ENCODE measurements around the gene ADIG.

Gene ADIG

GRCh38 chr20:38558596-38559360 lies 22.2 kb upstream of the ADIG start:
- H3K27ac Mint-ChIP-seq, result no peak overlapping the region
- no peaks in the 10 kb centered on the region for H3K9me3 Mint-ChIP-seq
- no peaks in the 10 kb centered on the region for H3K27me3 Mint-ChIP-seq
- no peak for DNase-seq (ENCODE audit: low spot score in 2 of 2)
- no peak for ATAC-seq (ENCODE audit: low read depth)
- peaks cover 33% of the 10 kb centered on the region for H3K36me3 Mint-ChIP-seq
- no peaks in the 10 kb centered on the region for H3K4me1 Mint-ChIP-seq
- no peak overlapping the region for H3K4me3 Mint-ChIP-seq

- no peak overlapping the region for H3K4me3 Mint-ChIP-seq
- no peaks in the 10 kb centered on the region for H3K9me3 Mint-ChIP-seq
- H3K4me1 Mint-ChIP-seq, result no peaks in the 10 kb centered on the region
- peaks cover 34% of the 10 kb centered on the region for H3K36me3 Mint-ChIP-seq
- H3K27me3 Mint-ChIP-seq, result no peaks in the 10 kb centered on the region
- ATAC-seq (ENCODE audit: low read depth) (no peak), DNase-seq (ENCODE audit: low spot score in 2 of 2) (no peak)
- H3K27ac Mint-ChIP-seq, result no peak overlapping the region
These were observed 21.2 kb upstream of the ADIG start for GRCh38 chr20:38559764-38560163.

GRCh38 chr20:38563802-38564431 lies 17.1 kb upstream of the ADIG start:
- Mint-ChIP-seq H3K27me3 (no peaks in the 10 kb centered on the region), H3K9me3 (no peaks in the 10 kb centered on the region), H3K4me1 (no peaks in the 10 kb centered on the region), H3K27ac (no peak overlapping the region), H3K4me3 (no peak overlapping the region), H3K36me3 (peaks cover 39% of the 10 kb centered on the region)
- ATAC-seq (ENCODE audit: low read depth) (no peak), DNase-seq (ENCODE audit: low spot score in 2 of 2) (no peak)

GRCh38 chr20:38564680-38565079 lies 16.3 kb upstream of the ADIG start:
- no peak for ATAC-seq (ENCODE audit: low read depth)
- Mint-ChIP-seq H3K36me3 (peaks cover 34% of the 10 kb centered on the region), H3K4me1 (no peaks in the 10 kb centered on the region), H3K27me3 (no peaks in the 10 kb centered on the region), H3K9me3 (no peaks in the 10 kb centered on the region), H3K4me3 (no peak overlapping the region), H3K27ac (no peak overlapping the region)
- no peak for DNase-seq (ENCODE audit: low spot score in 2 of 2)

- Mint-ChIP-seq H3K4me3 (no peak overlapping the region), H3K36me3 (peaks cover 36% of the 10 kb centered on the region), H3K27ac (no peak overlapping the region), H3K27me3 (no peaks in the 10 kb centered on the region), H3K9me3 (no peaks in the 10 kb centered on the region), H3K4me1 (no peaks in the 10 kb centered on the region)
- DNase-seq (ENCODE audit: low spot score in 2 of 2) (no peak), ATAC-seq (ENCODE audit: low read depth) (no peak)
These were observed 14.9 kb upstream of the ADIG start for GRCh38 chr20:38566036-38566598.

GRCh38 chr20:38569747-38570525 lies 11.1 kb upstream of the ADIG start:
- Mint-ChIP-seq H3K4me3 (no peak overlapping the region), H3K27me3 (no peaks in the 10 kb centered on the region), H3K27ac (no peak overlapping the region)

GRCh38 chr20:38573413-38573812 lies 7.6 kb upstream of the ADIG start:
- Mint-ChIP-seq H3K4me1 (no peaks in the 10 kb centered on the region), H3K9me3 (no peaks in the 10 kb centered on the region), H3K27ac (no peak overlapping the region), H3K27me3 (no peaks in the 10 kb centered on the region), H3K36me3 (peaks cover 29% of the 10 kb centered on the region), H3K4me3 (no peak overlapping the region)
- ATAC-seq (ENCODE audit: low read depth), result no peak
- no peak for DNase-seq (ENCODE audit: low spot score in 2 of 2)

More at GRCh38 chr20:38569747-38570525, 11.1 kb upstream of the ADIG start:
- no peak for DNase-seq (ENCODE audit: low spot score in 2 of 2)
- Mint-ChIP-seq H3K9me3 (no peaks in the 10 kb centered on the region), H3K36me3 (peaks cover 37% of the 10 kb centered on the region), H3K4me1 (no peaks in the 10 kb centered on the region)
- ATAC-seq (ENCODE audit: low read depth), result no peak

GRCh38 chr20:38579219-38579910 lies 1.6 kb upstream of the ADIG start:
- Mint-ChIP-seq H3K27ac (no peak overlapping the region), H3K4me3 (no peak overlapping the region), H3K27me3 (no peaks in the 10 kb centered on the region), H3K36me3 (peaks cover 15% of the 10 kb centered on the region), H3K9me3 (no peaks in the 10 kb centered on the region), H3K4me1 (no peaks in the 10 kb centered on the region)
- ATAC-seq (ENCODE audit: low read depth), result no peak
- DNase-seq (ENCODE audit: low spot score in 2 of 2), result no peak

- peaks cover 10% of the 10 kb centered on the region for H3K36me3 Mint-ChIP-seq
- no peaks in the 10 kb centered on the region for H3K4me1 Mint-ChIP-seq
- H3K4me3 Mint-ChIP-seq, result no peak overlapping the region
- no peaks in the 10 kb centered on the region for H3K27me3 Mint-ChIP-seq
- no peak for ATAC-seq (ENCODE audit: low read depth)
- H3K9me3 Mint-ChIP-seq, result no peaks in the 10 kb centered on the region
- no peak for DNase-seq (ENCODE audit: low spot score in 2 of 2)
- no peak overlapping the region for H3K27ac Mint-ChIP-seq
These were observed 1.1 kb upstream of the ADIG start for GRCh38 chr20:38579921-38580320.

GRCh38 chr20:38581830-38582358 lies 897 bp downstream of the ADIG start:
- Mint-ChIP-seq H3K27me3 (peaks cover 2% of the 10 kb centered on the region), H3K9me3 (no peaks in the 10 kb centered on the region), H3K4me1 (no peaks in the 10 kb centered on the region), H3K27ac (no peak overlapping the region), H3K36me3 (peaks cover 1% of the 10 kb centered on the region), H3K4me3 (no peak overlapping the region)
- DNase-seq (ENCODE audit: low spot score in 2 of 2), result no peak
- no peak for ATAC-seq (ENCODE audit: low read depth)

GRCh38 chr20:38583306-38583705 lies 2.3 kb downstream of the ADIG start:
- no peaks in the 10 kb centered on the region for H3K9me3 Mint-ChIP-seq
- H3K4me1 Mint-ChIP-seq, result no peaks in the 10 kb centered on the region
- H3K27ac Mint-ChIP-seq, result no peak overlapping the region
- DNase-seq (ENCODE audit: low spot score in 2 of 2) (no peak), ATAC-seq (ENCODE audit: low read depth) (no peak)
- H3K27me3 Mint-ChIP-seq, result peaks cover 2% of the 10 kb centered on the region
- no peak overlapping the region for H3K4me3 Mint-ChIP-seq
- no peaks in the 10 kb centered on the region for H3K36me3 Mint-ChIP-seq

- Mint-ChIP-seq H3K9me3 (no peaks in the 10 kb centered on the region), H3K36me3 (no peaks in the 10 kb centered on the region), H3K4me1 (no peaks in the 10 kb centered on the region), H3K27me3 (peaks cover 2% of the 10 kb centered on the region), H3K27ac (no peak overlapping the region), H3K4me3 (no peak overlapping the region)
- DNase-seq (ENCODE audit: low spot score in 2 of 2) (no peak), ATAC-seq (ENCODE audit: low read depth) (no peak)
These were observed 3.2 kb downstream of the ADIG start for GRCh38 chr20:38584099-38584763.
